GM12801 (cell line): ENCODE results near the gene EFCAB11.

Experiments
- CTCF ChIP-seq: IDR thresholded peaks from one replicate; pipeline ENCODE4 v1.5.1; 2011; ENCODE audit warnings: control low read depth; ENCODE audit not compliant: insufficient read length; ENCODE audit errors: extremely low read depth

Gene EFCAB11

GRCh38 chr14:89881839-89882238 is 72.7 kb downstream of the EFCAB11 start:
- TF ChIP-seq CTCF, result no peak

- no peak for TF ChIP-seq CTCF
Measured at GRCh38 chr14:89870316-89870715, 84.2 kb downstream of the EFCAB11 start.

GRCh38 chr14:89869606-89870005 is 84.9 kb downstream of the EFCAB11 start:
- no peak for TF ChIP-seq CTCF

GRCh38 chr14:89866458-89866857 is 88.1 kb downstream of the EFCAB11 start:
- TF ChIP-seq CTCF, result no peak

- TF ChIP-seq CTCF, result no peak
Measured at GRCh38 chr14:89865153-89865552, 89.4 kb downstream of the EFCAB11 start.

- no peak for TF ChIP-seq CTCF
Measured at GRCh38 chr14:89862856-89863255, 91.7 kb downstream of the EFCAB11 start.

GRCh38 chr14:89861630-89862029 is 92.9 kb downstream of the EFCAB11 start:
- no peak for TF ChIP-seq CTCF

GRCh38 chr14:89858089-89858488 is 96.4 kb downstream of the EFCAB11 start:
- no peak for TF ChIP-seq CTCF
